Activated T-helper 17 cell treated with anti-CD3 and anti-CD28 coated beads, Interleukin-2, amount 50 U/mL, for 72 hours (primary cell): ENCODE data around the gene TRHDE. TPM values are rescaled to one million over a fixed set of nuclear protein-coding genes. Genes with fewer than 3 reads are reported as not detected.
"Not testable (repeated sequence)": the region's sequence is repeated elsewhere in the genome, so short reads cannot be mapped to it uniquely, and the experiment has no call there.

Source experiments
- ATAC-seq: fragments of 150-1000 bp; cut with Tn5 transposase; replicated peaks from 2 replicates; pipeline ENCODE4 v1.10.0; 2021; ENCODE audit warnings: mild to moderate bottlenecking, moderate library complexity
- H3K27ac Mint-ChIP-seq: one replicate; pipeline ENCODE4 v1.8.0; 2022; ENCODE audit warnings: mixed read lengths
- H3K27me3 Mint-ChIP-seq: one replicate; pipeline ENCODE4 v1.8.0; 2022; ENCODE audit warnings: mixed read lengths
- H3K36me3 Mint-ChIP-seq: one replicate; pipeline ENCODE4 v1.8.0; 2022; ENCODE audit warnings: low read depth, mild to moderate bottlenecking, mixed read lengths
- H3K4me1 Mint-ChIP-seq: one replicate; pipeline ENCODE4 v1.8.0; 2022; ENCODE audit warnings: mixed read lengths
- H3K4me3 Mint-ChIP-seq: one replicate; pipeline ENCODE4 v1.8.0; 2022; ENCODE audit warnings: mild to moderate bottlenecking, mixed read lengths
- H3K9me3 Mint-ChIP-seq: one replicate; pipeline ENCODE4 v1.8.0; 2022; ENCODE audit warnings: mixed read lengths
- total RNA-seq, 2 donors: library from RNA; stranded (reverse); gene quantifications; one replicate each; pipeline ENCODE4 v1.2.3, GENCODE V29; 2022

The TRHDE gene
- total RNA-seq, 2 donors from 2014 or later = not detected

DNA sequence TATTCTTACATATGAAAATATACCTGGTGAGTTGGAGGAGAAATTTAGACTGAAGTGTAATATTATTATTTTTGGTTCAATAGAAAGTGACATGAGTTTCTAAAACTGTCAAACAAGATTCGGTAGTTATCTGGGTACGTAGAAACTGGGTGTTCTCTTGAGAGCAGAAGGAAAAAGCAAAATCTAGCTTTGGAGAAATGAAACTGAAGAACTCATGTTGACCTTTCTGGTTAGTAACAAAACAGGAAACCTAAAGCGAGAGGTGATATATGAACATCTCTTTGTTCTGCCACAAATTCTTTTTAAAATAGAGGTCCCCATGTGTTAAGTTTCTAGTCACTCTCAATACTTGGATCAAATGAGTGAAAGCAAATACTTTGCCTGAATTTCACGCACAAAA, 401.7 kb downstream of the TRHDE start:
- no peaks in the 10 kb centered on the region for H3K4me1 Mint-ChIP-seq
- H3K36me3 Mint-ChIP-seq = no peaks in the 10 kb centered on the region

DNA sequence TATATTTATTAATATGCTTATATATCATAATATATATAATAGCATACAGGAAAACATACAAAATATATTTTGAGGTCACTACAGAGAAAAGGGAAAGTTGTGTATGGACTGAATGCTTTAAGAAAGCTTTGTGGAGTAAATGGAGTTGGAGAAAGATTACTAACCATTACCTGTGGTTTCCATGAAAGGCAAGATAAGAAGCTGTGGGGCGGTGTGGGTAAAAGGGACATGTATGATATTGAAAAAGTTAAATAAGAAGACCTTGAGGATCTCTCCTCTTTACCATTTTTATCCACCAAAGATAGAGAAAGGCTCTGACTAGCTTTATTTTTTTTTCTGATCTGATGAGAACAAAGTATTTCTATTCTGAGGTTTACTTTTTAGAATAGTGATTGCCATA, 404.4 kb downstream of the TRHDE start:
- Mint-ChIP-seq H3K9me3 (peaks cover 12% of the 10 kb centered on the region), H3K36me3 (no peaks in the 10 kb centered on the region), H3K4me3 (no peak overlapping the region), H3K27me3 (no peaks in the 10 kb centered on the region), H3K27ac (no peak overlapping the region), H3K4me1 (no peaks in the 10 kb centered on the region)
- no peak for ATAC-seq

More for the DNA sequence above, 401.7 kb downstream of the TRHDE start:
- H3K4me3 Mint-ChIP-seq = no peak overlapping the region
- ATAC-seq = no peak
- H3K27ac Mint-ChIP-seq = no peak overlapping the region
- H3K9me3 Mint-ChIP-seq = peaks cover 12% of the 10 kb centered on the region
- H3K27me3 Mint-ChIP-seq = no peaks in the 10 kb centered on the region

DNA sequence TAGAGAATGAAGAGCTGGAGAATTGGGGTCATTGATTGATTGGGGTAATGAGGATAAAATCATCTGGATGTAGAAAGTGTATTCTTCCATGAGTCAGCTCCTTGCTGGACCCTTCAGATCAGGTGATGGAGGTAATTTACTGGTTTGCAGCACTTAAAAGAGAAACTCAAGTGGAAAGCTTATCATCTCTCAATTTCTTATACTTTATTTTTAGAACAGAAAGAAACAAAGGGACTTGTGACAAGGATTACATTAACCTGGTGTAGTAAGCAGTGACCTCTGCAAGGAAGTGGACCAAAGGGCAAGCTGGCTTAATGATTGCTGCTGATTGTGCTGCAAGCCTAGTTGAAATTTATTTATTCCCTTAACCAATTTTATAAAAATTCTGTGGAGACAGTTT, 405.0 kb downstream of the TRHDE start:
- Mint-ChIP-seq H3K4me3 (no peak overlapping the region), H3K4me1 (no peaks in the 10 kb centered on the region), H3K27me3 (no peaks in the 10 kb centered on the region), H3K9me3 (peaks cover 14% of the 10 kb centered on the region), H3K36me3 (no peaks in the 10 kb centered on the region), H3K27ac (no peak overlapping the region)
- ATAC-seq = no peak

DNA sequence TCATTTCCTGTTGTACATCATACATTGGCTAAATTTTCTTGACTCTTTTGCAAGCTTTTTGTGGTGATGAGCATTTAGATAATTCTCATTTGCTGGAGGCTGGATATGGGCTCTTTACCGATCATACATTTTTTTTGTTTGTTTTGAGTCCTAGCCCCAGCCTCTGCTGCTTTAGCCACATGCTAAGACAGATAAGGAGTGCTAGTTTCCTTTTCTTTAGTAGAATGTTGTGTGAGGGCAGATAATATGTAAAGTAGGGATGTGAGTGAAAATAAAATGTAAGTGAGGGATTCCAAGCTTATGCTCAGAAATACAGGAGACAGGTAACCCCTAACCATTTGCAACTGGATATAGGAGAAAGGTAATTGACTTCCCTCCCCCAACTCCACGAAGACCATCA, 405.7 kb downstream of the TRHDE start:
- no peak for ATAC-seq
- no peaks in the 10 kb centered on the region for H3K4me1 Mint-ChIP-seq
- H3K27ac Mint-ChIP-seq = no peak overlapping the region
- H3K4me3 Mint-ChIP-seq = no peak overlapping the region
- no peaks in the 10 kb centered on the region for H3K27me3 Mint-ChIP-seq
- H3K36me3 Mint-ChIP-seq = no peaks in the 10 kb centered on the region
- peaks cover 18% of the 10 kb centered on the region for H3K9me3 Mint-ChIP-seq

DNA sequence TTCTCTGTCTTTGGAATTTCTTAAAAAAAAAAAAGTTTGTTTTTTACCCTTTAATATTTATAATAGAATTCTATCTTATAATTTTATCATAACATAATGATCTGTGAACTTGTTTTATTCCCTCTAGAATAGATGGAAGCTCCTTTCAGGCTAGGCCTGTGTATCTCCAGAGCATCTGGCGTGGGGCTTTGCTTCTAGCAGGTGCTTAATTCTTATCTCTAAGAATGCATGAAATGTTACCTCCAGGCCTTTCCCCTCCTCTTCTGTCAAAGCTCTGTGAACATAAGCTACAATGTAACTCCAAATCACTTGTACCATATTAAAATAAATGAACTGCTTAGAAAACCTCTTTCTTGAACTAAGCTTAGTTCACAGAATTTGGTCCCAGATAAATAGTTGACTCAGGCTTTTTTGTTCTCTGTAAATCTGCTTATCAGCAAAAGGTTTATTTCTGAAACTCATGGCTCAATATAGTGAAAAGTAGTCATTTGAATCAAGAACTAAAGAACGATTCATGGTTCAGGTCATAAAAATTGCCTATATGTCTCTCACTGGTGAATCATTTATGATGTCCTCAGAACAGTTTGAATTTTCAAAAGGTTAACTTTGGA, 407.1 kb downstream of the TRHDE start:
- Mint-ChIP-seq H3K27me3 (no peaks in the 10 kb centered on the region), H3K4me1 (no peaks in the 10 kb centered on the region), H3K9me3 (peaks cover 18% of the 10 kb centered on the region), H3K36me3 (no peaks in the 10 kb centered on the region), H3K27ac (no peak overlapping the region), H3K4me3 (no peak overlapping the region)
- ATAC-seq = no peak

DNA sequence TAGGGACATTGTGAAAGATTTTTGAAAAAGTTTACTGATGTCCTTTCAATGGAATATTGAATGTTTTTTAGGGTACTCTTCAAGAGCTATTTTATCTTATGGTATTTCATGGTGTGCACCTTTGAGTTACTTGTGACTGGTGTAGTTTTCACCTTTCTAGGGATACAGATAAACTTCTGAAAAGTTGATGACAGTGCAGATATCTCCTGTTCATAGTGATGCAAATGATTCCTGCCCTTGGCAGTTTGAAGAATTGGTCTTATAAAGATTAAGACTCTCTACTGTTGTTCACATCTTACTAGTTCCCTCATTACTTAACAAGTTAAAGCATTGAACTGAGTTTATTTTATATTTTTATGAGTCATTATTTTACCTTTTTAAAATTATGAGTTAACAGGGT, 408.9 kb downstream of the TRHDE start:
- no peaks in the 10 kb centered on the region for H3K27me3 Mint-ChIP-seq
- ATAC-seq = no peak
- H3K9me3 Mint-ChIP-seq = peaks cover 11% of the 10 kb centered on the region
- H3K27ac Mint-ChIP-seq = no peak overlapping the region
- H3K4me1 Mint-ChIP-seq = no peaks in the 10 kb centered on the region
- no peak overlapping the region for H3K4me3 Mint-ChIP-seq
- no peaks in the 10 kb centered on the region for H3K36me3 Mint-ChIP-seq

DNA sequence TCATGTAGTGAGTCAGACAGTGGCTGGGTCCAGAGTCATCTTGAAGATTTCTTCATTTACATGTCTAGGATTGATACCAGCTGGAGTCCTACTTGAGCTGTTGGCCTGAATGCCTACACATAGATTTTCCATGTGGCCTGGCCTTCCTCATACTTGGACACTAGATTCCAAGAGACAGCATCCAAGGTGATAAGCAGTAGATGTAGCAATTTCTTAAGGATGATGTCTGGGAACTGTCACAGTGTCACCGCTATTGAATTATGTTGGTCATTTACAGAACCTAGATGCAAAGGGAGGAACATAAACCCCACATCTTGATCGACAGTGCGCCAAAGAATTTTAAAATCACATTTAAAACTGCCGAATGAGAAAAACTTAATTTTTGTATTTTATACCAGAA, 412.3 kb downstream of the TRHDE start:
- ATAC-seq = no peak
- no peaks in the 10 kb centered on the region for H3K36me3 Mint-ChIP-seq
- no peaks in the 10 kb centered on the region for H3K27me3 Mint-ChIP-seq
- no peak overlapping the region for H3K4me3 Mint-ChIP-seq
- no peaks in the 10 kb centered on the region for H3K4me1 Mint-ChIP-seq
- no peak overlapping the region for H3K27ac Mint-ChIP-seq
- H3K9me3 Mint-ChIP-seq = peaks cover 9% of the 10 kb centered on the region

DNA sequence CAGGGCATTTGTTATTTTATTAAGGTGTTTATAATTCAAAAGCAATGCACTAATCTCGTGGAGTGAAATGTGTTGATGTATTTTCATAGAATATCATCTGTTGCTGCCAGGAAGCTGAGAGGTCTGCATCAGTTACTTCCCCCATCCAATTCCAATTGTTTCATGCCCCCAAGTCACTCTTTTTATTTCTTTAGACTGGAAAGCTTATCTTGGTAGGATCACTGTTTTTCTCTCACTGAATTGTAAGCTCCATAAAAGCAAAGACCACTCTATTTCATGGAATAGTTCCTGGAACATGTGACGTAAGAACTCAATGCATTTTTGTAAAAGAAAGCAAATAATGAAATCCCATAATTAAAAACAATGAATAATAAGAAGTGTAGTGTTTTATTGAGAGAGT, 420.2 kb downstream of the TRHDE start:
- no peaks in the 10 kb centered on the region for H3K36me3 Mint-ChIP-seq
- H3K27ac Mint-ChIP-seq = no peak overlapping the region
- no peak overlapping the region for H3K4me3 Mint-ChIP-seq

DNA sequence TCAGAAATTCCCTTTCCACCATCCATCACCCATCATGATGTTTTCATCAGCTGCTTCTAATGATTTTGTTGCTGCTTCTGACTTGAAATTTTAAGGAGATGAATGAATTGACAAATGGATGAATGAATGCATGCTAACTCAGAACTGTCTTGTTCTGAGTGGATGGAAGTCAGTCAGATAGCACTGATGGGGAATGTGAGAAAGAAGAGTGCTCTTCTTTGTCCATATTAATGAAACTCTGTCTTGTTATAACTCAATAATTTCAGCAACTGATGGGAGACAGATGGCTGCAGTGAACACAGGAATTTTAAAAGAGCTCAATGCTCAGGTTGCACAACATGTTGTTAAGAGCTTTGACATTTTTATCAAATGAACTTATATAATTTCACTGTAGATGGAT, 422.0 kb downstream of the TRHDE start:
- H3K36me3 Mint-ChIP-seq = no peaks in the 10 kb centered on the region
- H3K27me3 Mint-ChIP-seq = no peaks in the 10 kb centered on the region
- H3K4me3 Mint-ChIP-seq = no peak overlapping the region
- no peak for ATAC-seq
- H3K9me3 Mint-ChIP-seq = no peaks in the 10 kb centered on the region
- no peak overlapping the region for H3K27ac Mint-ChIP-seq
- H3K4me1 Mint-ChIP-seq = no peaks in the 10 kb centered on the region

More for the DNA sequence above, 420.2 kb downstream of the TRHDE start:
- Mint-ChIP-seq H3K27me3 (no peaks in the 10 kb centered on the region), H3K4me1 (no peaks in the 10 kb centered on the region), H3K9me3 (no peaks in the 10 kb centered on the region)
- ATAC-seq = no peak

DNA sequence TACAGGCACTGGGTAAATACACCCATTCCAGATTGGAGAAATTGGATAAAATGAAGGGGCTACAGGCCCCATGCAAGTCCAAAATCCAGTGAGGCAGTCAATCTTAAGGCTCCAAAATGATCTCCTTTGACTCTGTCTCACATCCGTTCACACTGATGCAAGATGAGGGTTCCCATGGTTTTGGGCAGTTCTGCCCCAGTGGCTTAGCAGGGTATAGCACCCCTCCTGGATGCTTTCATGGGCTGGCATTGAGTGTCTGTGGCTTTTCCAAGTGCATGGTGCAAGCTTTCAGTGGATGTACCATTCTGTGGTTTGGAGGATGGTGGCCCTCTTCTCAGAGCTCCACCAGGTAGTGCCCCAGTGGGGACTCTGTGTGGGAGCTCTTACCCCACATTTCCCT, 427.2 kb downstream of the TRHDE start:
- Mint-ChIP-seq H3K27ac (no peak overlapping the region), H3K4me1 (no peaks in the 10 kb centered on the region)

DNA sequence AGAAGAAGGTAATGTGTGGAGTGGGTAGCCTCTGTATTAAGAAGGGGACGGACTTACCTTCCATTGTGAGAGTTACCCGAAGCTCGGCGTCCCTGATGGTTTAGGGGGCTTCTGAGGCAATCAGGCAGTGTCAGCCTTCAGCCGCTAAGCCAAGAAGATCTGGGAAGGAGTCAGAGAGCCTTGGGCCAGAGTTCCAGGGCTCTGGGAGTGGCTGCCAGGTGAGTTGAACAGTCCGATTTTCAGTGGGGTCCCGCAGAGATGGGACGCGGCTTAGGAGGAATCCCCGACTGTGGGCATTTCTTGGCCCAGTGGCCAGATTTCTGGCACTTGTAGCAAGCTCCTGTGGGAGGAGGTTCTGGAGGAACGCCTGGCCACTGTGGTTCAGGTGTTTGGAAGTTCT, 439.9 kb downstream of the TRHDE start:
- not testable (repeated sequence) for H3K27ac Mint-ChIP-seq, H3K4me3 Mint-ChIP-seq, H3K27me3 Mint-ChIP-seq, H3K4me1 Mint-ChIP-seq, ATAC-seq, H3K36me3 Mint-ChIP-seq
- peaks cover 11% of the 10 kb centered on the region for H3K9me3 Mint-ChIP-seq

More for the DNA sequence above, 427.2 kb downstream of the TRHDE start:
- no peak overlapping the region for H3K4me3 Mint-ChIP-seq
- H3K27me3 Mint-ChIP-seq = no peaks in the 10 kb centered on the region
- no peaks in the 10 kb centered on the region for H3K36me3 Mint-ChIP-seq
- no peak for ATAC-seq
- H3K9me3 Mint-ChIP-seq = peaks cover 11% of the 10 kb centered on the region

DNA sequence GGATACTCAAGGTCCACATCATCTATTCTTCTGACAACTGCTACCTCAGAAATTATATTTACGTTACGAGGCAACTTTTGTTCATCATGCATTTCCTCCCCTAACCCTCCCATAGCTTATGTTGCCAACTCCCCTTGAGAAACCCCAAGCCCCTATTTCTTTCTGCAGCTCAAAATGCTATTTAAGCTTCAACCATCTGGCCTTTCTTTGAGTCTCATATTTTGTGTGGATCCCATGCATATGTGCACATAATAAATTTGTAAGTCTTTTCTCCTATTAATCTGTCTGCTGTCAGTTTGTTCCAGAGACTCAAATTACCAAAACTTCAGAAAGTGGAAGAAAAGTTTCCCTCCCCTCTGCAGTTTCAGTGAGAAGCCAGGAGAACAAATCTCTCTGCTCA, 444.1 kb downstream of the TRHDE start:
- Mint-ChIP-seq H3K36me3 (no peaks in the 10 kb centered on the region), H3K4me1 (no peaks in the 10 kb centered on the region), H3K27ac (no peak overlapping the region), H3K4me3 (no peak overlapping the region), H3K9me3 (peaks cover 12% of the 10 kb centered on the region), H3K27me3 (no peaks in the 10 kb centered on the region)
- ATAC-seq = no peak

DNA sequence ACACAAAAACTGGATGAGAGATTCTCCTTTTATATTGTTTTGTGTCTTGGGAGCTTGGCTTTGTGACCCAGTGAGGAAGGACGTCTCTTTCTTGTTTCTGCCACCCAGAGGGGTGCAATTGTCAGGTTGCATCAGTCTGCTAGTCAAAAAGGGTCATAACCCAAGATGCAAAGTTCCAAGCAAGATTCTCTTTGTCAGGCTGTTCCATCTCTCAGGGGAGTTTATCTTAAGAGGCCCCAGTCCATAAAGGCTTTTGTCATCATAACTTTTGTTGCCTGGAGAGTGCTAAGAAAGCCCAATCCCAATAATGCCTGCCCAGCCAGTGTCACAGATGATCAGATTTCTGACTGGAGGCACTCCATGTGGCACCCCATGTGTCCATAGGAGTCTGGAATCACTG, 444.9 kb downstream of the TRHDE start:
- no peak for ATAC-seq
- no peaks in the 10 kb centered on the region for H3K36me3 Mint-ChIP-seq
- H3K27me3 Mint-ChIP-seq = no peaks in the 10 kb centered on the region
- H3K27ac Mint-ChIP-seq = no peak overlapping the region
- H3K4me3 Mint-ChIP-seq = no peak overlapping the region
- peaks cover 12% of the 10 kb centered on the region for H3K9me3 Mint-ChIP-seq
- H3K4me1 Mint-ChIP-seq = no peaks in the 10 kb centered on the region
